ENCODE measurements around the gene CSTF1.

DNA sequence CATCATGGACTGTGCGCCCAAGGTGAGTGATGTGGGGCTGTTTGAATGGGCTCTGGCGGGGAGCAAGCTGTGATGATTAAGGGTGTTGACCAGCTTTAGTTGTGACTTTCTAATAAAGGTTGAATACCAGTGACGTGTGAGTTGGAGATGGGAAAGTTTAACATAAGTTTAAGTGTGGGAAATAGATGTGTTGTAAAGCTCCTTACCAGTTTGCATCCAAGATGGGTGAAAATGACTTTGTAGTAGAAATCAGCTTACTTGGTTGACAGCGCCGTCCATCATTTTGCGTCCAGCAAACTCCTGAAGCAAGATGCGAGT lies 20.0 kb downstream of the CSTF1 start:
- TF ChIP-seq, protein P1, sequence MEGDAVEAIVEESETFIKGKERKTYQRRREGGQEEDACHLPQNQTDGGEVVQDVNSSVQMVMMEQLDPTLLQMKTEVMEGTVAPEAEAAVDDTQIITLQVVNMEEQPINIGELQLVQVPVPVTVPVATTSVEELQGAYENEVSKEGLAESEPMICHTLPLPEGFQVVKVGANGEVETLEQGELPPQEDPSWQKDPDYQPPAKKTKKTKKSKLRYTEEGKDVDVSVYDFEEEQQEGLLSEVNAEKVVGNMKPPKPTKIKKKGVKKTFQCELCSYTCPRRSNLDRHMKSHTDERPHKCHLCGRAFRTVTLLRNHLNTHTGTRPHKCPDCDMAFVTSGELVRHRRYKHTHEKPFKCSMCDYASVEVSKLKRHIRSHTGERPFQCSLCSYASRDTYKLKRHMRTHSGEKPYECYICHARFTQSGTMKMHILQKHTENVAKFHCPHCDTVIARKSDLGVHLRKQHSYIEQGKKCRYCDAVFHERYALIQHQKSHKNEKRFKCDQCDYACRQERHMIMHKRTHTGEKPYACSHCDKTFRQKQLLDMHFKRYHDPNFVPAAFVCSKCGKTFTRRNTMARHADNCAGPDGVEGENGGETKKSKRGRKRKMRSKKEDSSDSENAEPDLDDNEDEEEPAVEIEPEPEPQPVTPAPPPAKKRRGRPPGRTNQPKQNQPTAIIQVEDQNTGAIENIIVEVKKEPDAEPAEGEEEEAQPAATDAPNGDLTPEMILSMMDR (IDR thresholded peaks at IDR 0.05; ENCODE audit: low read depth, low read length): no peak
- TF ChIP-seq EZH2phosphoT487 (IDR thresholded peaks at IDR 0.05; ENCODE audit: low read depth): no peak

Data from OCI-LY3 (cell line).